ENCODE results near the gene CELSR2.

Gene CELSR2

DNA sequence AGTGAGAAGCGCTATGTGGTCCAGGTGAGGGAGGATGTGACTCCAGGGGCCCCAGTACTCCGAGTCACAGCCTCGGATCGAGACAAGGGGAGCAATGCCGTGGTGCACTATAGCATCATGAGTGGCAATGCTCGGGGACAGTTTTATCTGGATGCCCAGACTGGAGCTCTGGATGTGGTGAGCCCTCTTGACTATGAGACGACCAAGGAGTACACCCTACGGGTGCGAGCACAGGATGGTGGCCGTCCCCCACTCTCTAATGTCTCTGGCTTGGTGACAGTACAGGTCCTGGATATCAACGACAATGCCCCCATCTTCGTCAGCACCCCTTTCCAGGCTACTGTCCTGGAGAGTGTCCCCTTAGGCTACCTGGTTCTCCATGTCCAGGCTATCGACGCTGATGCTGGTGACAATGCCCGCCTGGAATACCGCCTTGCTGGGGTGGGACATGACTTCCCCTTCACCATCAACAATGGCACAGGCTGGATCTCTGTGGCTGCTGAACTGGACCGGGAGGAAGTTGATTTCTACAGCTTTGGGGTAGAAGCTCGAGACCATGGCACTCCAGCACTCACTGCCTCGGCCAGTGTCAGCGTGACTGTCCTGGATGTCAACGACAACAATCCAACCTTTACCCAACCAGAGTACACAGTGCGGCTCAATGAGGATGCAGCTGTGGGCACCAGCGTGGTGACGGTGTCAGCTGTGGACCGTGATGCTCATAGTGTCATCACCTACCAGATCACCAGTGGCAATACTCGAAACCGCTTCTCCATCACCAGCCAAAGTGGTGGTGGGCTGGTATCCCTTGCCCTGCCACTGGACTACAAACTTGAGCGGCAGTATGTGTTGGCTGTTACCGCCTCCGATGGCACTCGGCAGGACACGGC, 2.2 kb downstream of the CELSR2 start:
- no peak for DNase-seq (ENCODE audit: low read depth)
- no peak overlapping the region for H3K4me3 ChIP-seq (ENCODE audit: low read depth, low read length)
- TF ChIP-seq, protein P1, sequence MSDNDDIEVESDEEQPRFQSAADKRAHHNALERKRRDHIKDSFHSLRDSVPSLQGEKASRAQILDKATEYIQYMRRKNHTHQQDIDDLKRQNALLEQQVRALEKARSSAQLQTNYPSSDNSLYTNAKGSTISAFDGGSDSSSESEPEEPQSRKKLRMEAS (IDR thresholded peaks at IDR 0.05; ENCODE audit: low read depth, low read length): no peak
- TF ChIP-seq, protein P2, sequence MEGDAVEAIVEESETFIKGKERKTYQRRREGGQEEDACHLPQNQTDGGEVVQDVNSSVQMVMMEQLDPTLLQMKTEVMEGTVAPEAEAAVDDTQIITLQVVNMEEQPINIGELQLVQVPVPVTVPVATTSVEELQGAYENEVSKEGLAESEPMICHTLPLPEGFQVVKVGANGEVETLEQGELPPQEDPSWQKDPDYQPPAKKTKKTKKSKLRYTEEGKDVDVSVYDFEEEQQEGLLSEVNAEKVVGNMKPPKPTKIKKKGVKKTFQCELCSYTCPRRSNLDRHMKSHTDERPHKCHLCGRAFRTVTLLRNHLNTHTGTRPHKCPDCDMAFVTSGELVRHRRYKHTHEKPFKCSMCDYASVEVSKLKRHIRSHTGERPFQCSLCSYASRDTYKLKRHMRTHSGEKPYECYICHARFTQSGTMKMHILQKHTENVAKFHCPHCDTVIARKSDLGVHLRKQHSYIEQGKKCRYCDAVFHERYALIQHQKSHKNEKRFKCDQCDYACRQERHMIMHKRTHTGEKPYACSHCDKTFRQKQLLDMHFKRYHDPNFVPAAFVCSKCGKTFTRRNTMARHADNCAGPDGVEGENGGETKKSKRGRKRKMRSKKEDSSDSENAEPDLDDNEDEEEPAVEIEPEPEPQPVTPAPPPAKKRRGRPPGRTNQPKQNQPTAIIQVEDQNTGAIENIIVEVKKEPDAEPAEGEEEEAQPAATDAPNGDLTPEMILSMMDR (IDR thresholded peaks at IDR 0.05; ENCODE audit: low read depth, low read length): no peak
- TF ChIP-seq MYC (IDR thresholded peaks at IDR 0.05; ENCODE audit: low read depth, low read length) (no peak), POLR2A (IDR thresholded peaks at IDR 0.05; ENCODE audit: extremely low read depth, insufficient read length) (no peak)

DNA sequence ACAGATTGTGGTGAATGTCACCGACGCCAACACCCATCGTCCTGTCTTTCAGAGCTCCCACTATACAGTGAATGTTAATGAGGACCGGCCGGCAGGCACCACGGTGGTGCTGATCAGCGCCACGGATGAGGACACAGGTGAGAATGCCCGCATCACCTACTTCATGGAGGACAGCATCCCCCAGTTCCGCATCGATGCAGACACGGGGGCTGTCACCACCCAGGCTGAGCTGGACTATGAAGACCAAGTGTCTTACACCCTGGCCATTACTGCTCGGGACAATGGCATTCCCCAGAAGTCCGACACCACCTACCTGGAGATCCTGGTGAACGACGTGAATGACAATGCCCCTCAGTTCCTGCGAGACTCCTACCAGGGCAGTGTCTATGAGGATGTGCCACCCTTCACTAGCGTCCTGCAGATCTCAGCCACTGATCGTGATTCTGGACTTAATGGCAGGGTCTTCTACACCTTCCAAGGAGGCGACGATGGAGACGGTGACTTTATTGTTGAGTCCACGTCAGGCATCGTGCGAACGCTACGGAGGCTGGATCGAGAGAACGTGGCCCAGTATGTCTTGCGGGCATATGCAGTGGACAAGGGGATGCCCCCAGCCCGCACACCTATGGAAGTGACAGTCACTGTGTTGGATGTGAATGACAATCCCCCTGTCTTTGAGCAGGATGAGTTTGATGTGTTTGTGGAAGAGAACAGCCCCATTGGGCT, 3.0 kb downstream of the CELSR2 start:
- H3K4me3 ChIP-seq (ENCODE audit: low read depth, low read length): no peak overlapping the region
- TF ChIP-seq POLR2A (IDR thresholded peaks at IDR 0.05; ENCODE audit: extremely low read depth, insufficient read length) (no peak), MYC (IDR thresholded peaks at IDR 0.05; ENCODE audit: low read depth, low read length) (no peak)
- TF ChIP-seq, protein P2 (IDR thresholded peaks at IDR 0.05; ENCODE audit: low read depth, low read length): no peak
- TF ChIP-seq, protein P1 (IDR thresholded peaks at IDR 0.05; ENCODE audit: low read depth, low read length): no peak
- no peak for DNase-seq (ENCODE audit: low read depth)

DNA sequence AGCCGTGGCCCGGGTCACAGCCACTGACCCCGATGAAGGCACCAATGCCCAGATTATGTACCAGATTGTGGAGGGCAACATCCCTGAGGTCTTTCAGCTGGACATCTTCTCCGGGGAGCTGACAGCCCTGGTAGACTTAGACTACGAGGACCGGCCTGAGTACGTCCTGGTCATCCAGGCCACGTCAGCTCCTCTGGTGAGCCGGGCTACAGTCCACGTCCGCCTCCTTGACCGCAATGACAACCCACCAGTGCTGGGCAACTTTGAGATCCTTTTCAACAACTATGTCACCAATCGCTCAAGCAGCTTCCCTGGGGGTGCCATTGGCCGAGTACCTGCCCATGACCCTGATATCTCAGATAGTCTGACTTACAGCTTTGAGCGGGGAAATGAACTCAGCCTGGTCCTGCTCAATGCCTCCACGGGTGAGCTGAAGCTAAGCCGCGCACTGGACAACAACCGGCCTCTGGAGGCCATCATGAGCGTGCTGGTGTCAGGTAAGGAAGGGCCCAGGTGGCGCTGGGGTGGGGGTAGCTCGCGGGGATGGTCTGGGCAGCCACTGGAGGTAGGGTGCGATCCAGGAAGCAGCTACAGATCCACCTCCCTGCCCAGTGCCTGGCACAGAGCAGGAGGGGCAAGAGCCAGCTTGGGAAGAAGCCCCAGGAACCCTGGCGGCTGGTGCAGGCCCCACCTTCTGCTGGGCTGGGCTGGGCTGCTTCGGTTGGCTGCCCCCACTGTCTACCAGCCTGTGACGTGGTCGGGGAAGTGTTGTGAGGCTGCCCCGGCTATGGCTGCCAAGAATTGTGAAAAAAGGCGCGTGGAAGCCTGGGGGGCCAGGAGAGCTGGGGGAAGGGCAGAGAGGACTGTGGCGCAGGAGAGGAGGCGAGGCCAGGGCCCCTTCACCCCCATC, 3.8 kb downstream of the CELSR2 start:
- no peak overlapping the region for H3K4me3 ChIP-seq (ENCODE audit: low read depth, low read length)
- no peak for DNase-seq (ENCODE audit: low read depth)

DNA sequence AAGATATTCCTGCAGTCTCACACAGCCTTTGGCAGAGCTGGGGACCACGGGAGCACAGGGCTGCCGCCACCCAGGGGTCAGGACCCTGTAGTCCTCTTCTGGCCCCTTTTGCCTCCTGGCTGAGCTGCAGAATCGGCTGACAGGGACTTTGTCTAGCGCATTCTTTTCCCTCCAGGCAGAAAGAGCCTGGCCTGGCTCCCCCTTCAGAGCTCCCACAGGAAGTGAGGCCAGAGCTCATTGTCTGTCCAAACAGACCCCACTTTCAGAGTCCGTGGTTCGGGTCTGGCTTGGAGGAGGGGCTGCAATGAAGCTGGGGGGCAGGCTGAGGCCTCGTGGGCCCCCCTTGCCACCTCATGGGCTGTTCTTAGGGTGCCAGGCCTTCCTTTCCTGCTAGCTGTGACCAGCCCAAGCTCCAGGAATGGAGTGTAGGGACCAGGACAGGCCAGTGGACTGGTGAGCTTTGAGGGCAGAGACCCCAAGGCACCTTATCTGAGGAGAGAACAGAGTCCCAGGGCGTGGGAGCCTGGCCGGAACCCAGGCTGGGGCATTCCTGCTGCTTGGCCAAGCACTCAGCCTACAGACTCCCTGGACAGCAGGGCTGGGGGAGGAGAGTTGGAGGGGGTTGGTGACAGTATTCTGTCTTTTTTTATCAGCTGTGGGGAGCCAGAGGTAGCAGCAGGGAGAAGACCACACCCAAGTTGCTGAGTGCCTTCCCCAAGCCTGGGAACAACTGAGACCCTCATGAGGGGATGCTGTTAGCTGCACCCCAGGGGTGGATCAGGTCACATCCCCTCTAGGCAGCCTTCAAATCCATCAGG, 4.7 kb downstream of the CELSR2 start:
- no peak overlapping the region for H3K4me3 ChIP-seq (ENCODE audit: low read depth, low read length)
- no peak for DNase-seq (ENCODE audit: low read depth)
- TF ChIP-seq MYC (IDR thresholded peaks at IDR 0.05; ENCODE audit: low read depth, low read length): no peak
- TF ChIP-seq, protein P2 (IDR thresholded peaks at IDR 0.05; ENCODE audit: low read depth, low read length): no peak
- no peak for TF ChIP-seq POLR2A (IDR thresholded peaks at IDR 0.05; ENCODE audit: extremely low read depth, insufficient read length)
- TF ChIP-seq, protein P1 (IDR thresholded peaks at IDR 0.05; ENCODE audit: low read depth, low read length): no peak

More for the DNA sequence above, 3.8 kb downstream of the CELSR2 start:
- TF ChIP-seq MYC (IDR thresholded peaks at IDR 0.05; ENCODE audit: low read depth, low read length): no peak
- TF ChIP-seq, protein P2 (IDR thresholded peaks at IDR 0.05; ENCODE audit: low read depth, low read length): no peak
- TF ChIP-seq, protein P1 (IDR thresholded peaks at IDR 0.05; ENCODE audit: low read depth, low read length): no peak
- no peak for TF ChIP-seq POLR2A (IDR thresholded peaks at IDR 0.05; ENCODE audit: extremely low read depth, insufficient read length)

Data from NB4 (cell line).